OCI-LY7 (cell line): ENCODE results near the gene RPL12.

ENCODE experiments used
- EZH2phosphoT487 ChIP-seq: fragments of 200-600 bp; sonication (generic); IDR thresholded peaks from 2 replicates; pipeline ENCODE4 v1.6.1; 2018; ENCODE audit warnings: low read depth, borderline replicate concordance, mild to moderate bottlenecking, mixed run types, antibody characterized with exemption, low read length, moderate library complexity, mixed read lengths
- TF ChIP-seq, protein P1 (sequence below): fragments of 200-600 bp; sonication (generic); conservative IDR thresholded peaks from 2 replicates; pipeline ENCODE4 v1.5.1; 2014; ENCODE audit warnings: mild to moderate bottlenecking, antibody characterized with exemption, low read length, moderate library complexity, mixed read lengths

DNA sequence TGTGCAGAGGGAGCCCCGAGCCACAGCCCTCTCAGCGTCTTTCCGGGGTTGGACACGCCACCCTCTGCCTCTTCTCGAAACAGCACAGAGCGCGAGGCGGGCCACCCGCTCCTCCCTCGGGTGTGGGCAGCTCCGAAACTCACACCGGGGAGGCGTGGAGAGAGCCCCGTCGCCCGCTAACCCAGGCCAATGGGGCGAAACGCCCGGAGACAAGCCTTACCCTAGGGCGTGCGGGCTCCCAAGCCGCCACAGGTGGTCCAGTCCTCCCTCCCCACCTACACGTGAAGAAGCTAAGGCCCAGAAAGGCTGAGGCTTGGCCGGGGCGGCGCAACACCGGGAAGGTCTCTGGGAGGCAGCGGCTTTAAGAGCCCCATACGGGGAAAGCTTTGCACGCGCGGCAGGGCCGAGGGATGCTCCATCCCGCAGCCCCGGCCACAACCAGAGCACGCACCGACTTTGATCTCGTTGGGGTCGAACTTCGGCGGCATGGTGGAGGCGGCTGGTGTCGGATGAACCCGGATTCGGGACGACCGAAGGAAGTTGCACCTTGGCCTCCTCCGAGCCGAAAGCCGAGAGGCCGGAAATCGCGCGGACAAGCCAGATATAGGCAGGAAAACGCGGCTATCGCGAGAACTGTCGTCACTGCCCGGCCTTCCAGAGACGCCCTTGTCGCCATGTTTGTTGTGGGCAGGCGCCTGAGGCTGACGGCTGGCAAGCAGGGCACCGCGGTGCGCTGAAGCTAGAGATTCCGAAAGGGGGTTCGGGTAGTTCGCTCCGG is at the start of gene RPL12, which contains the start of gene LRSAM1:
- TF ChIP-seq, protein P1, sequence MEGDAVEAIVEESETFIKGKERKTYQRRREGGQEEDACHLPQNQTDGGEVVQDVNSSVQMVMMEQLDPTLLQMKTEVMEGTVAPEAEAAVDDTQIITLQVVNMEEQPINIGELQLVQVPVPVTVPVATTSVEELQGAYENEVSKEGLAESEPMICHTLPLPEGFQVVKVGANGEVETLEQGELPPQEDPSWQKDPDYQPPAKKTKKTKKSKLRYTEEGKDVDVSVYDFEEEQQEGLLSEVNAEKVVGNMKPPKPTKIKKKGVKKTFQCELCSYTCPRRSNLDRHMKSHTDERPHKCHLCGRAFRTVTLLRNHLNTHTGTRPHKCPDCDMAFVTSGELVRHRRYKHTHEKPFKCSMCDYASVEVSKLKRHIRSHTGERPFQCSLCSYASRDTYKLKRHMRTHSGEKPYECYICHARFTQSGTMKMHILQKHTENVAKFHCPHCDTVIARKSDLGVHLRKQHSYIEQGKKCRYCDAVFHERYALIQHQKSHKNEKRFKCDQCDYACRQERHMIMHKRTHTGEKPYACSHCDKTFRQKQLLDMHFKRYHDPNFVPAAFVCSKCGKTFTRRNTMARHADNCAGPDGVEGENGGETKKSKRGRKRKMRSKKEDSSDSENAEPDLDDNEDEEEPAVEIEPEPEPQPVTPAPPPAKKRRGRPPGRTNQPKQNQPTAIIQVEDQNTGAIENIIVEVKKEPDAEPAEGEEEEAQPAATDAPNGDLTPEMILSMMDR = 0 out of 2 replicates have a peak, but pooled peaks have one; percentile 22
- no peak for TF ChIP-seq EZH2phosphoT487
